Hepatocyte (in vitro differentiated cells): ENCODE measurements around the gene RIC8A.

Source experiments
- EZH2 ChIP-seq: fragments of 200-600 bp; sonication (generic); IDR thresholded peaks from 2 replicates; pipeline ENCODE4 v1.6.1; 2016; ENCODE audit warnings: antibody characterized with exemption, mild to moderate bottlenecking, borderline replicate concordance
- TF ChIP-seq, protein P1 (sequence below): fragments of 200-600 bp; sonication (generic); IDR thresholded peaks from 2 replicates; pipeline ENCODE4 v1.5.1; 2016; ENCODE audit warnings: antibody characterized with exemption, mild to moderate bottlenecking; ENCODE audit not compliant: poor library complexity

DNA sequence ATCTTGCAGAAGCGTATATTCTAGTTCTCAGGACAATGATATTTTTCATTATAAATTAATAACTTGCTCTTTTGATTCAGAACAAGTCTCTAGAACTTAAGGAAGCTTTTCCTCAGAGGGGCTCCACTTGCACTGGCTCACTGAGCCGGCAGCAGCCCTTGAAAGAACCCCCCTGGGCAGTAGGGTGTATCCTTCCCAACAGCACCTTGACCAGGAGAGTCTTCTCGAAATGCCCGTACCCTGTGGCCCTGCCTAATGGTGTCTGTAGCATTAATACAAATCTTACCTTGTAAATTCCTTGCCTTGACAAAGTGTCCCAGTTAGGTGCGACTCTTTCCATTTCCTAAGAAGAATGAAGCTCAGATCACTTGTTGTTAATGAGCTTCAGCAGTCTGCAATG lies 42.8 kb downstream of the RIC8A start:
- TF ChIP-seq EZH2 = no peak
- TF ChIP-seq, protein P1, sequence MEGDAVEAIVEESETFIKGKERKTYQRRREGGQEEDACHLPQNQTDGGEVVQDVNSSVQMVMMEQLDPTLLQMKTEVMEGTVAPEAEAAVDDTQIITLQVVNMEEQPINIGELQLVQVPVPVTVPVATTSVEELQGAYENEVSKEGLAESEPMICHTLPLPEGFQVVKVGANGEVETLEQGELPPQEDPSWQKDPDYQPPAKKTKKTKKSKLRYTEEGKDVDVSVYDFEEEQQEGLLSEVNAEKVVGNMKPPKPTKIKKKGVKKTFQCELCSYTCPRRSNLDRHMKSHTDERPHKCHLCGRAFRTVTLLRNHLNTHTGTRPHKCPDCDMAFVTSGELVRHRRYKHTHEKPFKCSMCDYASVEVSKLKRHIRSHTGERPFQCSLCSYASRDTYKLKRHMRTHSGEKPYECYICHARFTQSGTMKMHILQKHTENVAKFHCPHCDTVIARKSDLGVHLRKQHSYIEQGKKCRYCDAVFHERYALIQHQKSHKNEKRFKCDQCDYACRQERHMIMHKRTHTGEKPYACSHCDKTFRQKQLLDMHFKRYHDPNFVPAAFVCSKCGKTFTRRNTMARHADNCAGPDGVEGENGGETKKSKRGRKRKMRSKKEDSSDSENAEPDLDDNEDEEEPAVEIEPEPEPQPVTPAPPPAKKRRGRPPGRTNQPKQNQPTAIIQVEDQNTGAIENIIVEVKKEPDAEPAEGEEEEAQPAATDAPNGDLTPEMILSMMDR = no peak
